GM19328 (cell line): ENCODE results near the gene CIAO1.
A peak's percentile ranks its signal among the peaks of the same experiment; 100 is the strongest.
"Not testable (repeated sequence)": the region's sequence is repeated elsewhere in the genome, so short reads cannot be mapped to it uniquely, and the experiment has no call there.

Experiments used
- ATAC-seq: cut with Tn5 transposase; IDR thresholded peaks from one replicate; pipeline ENCODE4 v1.9.1; 2021; ENCODE audit warnings: mild to moderate bottlenecking, moderate library complexity; ENCODE audit not compliant: unreplicated experiment

The CIAO1 gene

GRCh38 chr2:96249654-96250053 lies 16.4 kb upstream of the CIAO1 start:
- ATAC-seq, result no peak

GRCh38 chr2:96250188-96250587 lies 15.8 kb upstream of the CIAO1 start:
- no peak for ATAC-seq

GRCh38 chr2:96251721-96252292 lies 14.2 kb upstream of the CIAO1 start:
- ATAC-seq, result no peak

GRCh38 chr2:96252526-96252925 lies 13.5 kb upstream of the CIAO1 start:
- no peak for ATAC-seq

GRCh38 chr2:96253006-96253405 lies 13.0 kb upstream of the CIAO1 start:
- no peak for ATAC-seq

- ATAC-seq, result no peak
These were observed 11.5 kb upstream of the CIAO1 start for GRCh38 chr2:96254571-96254970.

GRCh38 chr2:96256611-96257113 lies 9.4 kb upstream of the CIAO1 start:
- ATAC-seq, result no peak

- ATAC-seq, result not testable (repeated sequence)
These were observed 8.3 kb upstream of the CIAO1 start for GRCh38 chr2:96257744-96258143.

- ATAC-seq, result no peak
These were observed 7.6 kb upstream of the CIAO1 start for GRCh38 chr2:96258166-96259022.

GRCh38 chr2:96259497-96259921 lies 6.5 kb upstream of the CIAO1 start:
- no peak for ATAC-seq

- ATAC-seq, result no peak
These were observed 5.4 kb upstream of the CIAO1 start for GRCh38 chr2:96260387-96261260.

- no peak for ATAC-seq
These were observed 4.6 kb upstream of the CIAO1 start for GRCh38 chr2:96261328-96262003.

GRCh38 chr2:96262306-96262705 lies 3.7 kb upstream of the CIAO1 start:
- no peak for ATAC-seq

GRCh38 chr2:96264086-96264485 lies 1.9 kb upstream of the CIAO1 start:
- ATAC-seq, result no peak

GRCh38 chr2:96264656-96265348 lies 1.2 kb upstream of the CIAO1 start:
- ATAC-seq, result no peak

- peak; percentile 10 for ATAC-seq
These were observed 631 bp upstream of the CIAO1 start for GRCh38 chr2:96265349-96265839.

- ATAC-seq, result no peak
These were observed 1.3 kb downstream of the CIAO1 start for GRCh38 chr2:96267159-96267971.

GRCh38 chr2:96271995-96272394 lies 6.0 kb downstream of the CIAO1 start:
- ATAC-seq, result no peak

- ATAC-seq, result no peak
These were observed 7.7 kb downstream of the CIAO1 start for GRCh38 chr2:96273763-96274162.
